Measurements from ENCODE around the gene GRK1. TPM values are rescaled to one million over a fixed set of nuclear protein-coding genes. Genes with fewer than 3 reads are reported as not detected.

GRK1 gene
- total and polyA plus RNA-seq, 2 of the 4 experiments (the other 2 are of a cell fraction) = not detected

DNA sequence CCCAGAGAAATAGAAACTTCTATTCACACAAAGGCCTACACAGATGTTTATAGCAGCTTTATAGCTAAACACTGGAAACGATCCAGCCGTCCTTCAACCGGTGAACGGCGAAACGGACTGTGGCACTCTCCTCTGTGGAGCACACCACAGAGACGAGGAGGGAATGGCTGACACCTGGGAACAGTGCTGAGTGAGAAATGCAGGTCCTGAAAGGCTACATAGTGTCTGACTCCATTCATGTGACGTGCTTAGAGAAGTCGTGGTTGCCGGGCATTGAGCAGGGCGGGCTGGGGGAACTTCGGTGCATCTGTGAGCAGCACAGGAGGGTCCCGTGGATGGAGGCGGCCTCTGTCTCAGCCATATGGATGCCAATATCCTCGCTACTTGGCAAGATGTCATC lies 3.1 kb upstream of the GRK1 start:
- Histone ChIP-seq H3K4me2 (ENCODE audit: low read depth, low read length) (no peak overlapping the region), H4K91ac (ENCODE audit: insufficient read depth, low read depth, low read length) (no peak overlapping the region), H3K18ac (ENCODE audit: low read depth, low read length) (no peak overlapping the region), H3K4ac (ENCODE audit: low read depth, low read length) (no peak overlapping the region), H2BK120ac (ENCODE audit: low read depth, low read length) (no peak overlapping the region), H2AFZ (replicated peaks; ENCODE audit: low read length, poor library complexity) (no peak overlapping the region), H3K9ac (ENCODE audit: low read depth, low read length) (no peak overlapping the region), H3K14ac (replicated peaks; ENCODE audit: low read depth, low read length) (no peak overlapping the region), H2AK5ac (ENCODE audit: low read depth, low read length) (no peak overlapping the region), H3K36me3 (ENCODE audit: control insufficient read depth, insufficient read depth, low read length) (no peaks in the 10 kb centered on the region), H2AK9ac (replicated peaks; ENCODE audit: low read depth, low read length, poor library complexity) (no peak overlapping the region), H4K5ac (ENCODE audit: low read depth, low read length) (no peak overlapping the region), H3K27ac (ENCODE audit: insufficient read depth, low read length) (no peak overlapping the region), H3K9me3 (ENCODE audit: control insufficient read depth, insufficient read depth, low read length) (peaks cover 3% of the 10 kb centered on the region), H4K20me1 (ENCODE audit: insufficient read depth, low read length) (peaks cover 11% of the 10 kb centered on the region; the same call in 1 of the 2 replicates), H3K79me1 (ENCODE audit: low read depth in 1 of 2, low read length in 2 of 2) (no peaks in the 10 kb centered on the region), H3K4me3 (ENCODE audit: insufficient read depth, low read depth, low read length) (no peak overlapping the region), H3K27me3 (ENCODE audit: control insufficient read depth, insufficient read depth, low read length) (peaks cover 13% of the 10 kb centered on the region), H2BK15ac (ENCODE audit: low read depth, low read length) (no peak overlapping the region), H2BK20ac (ENCODE audit: low read depth, low read length) (no peak overlapping the region), H3K4me1 (ENCODE audit: control insufficient read depth, insufficient read depth, low read length) (no peaks in the 10 kb centered on the region), H3K23ac (ENCODE audit: low read depth, low read length) (no peak overlapping the region), H3K9me1 (ENCODE audit: insufficient read depth, low read length) (peaks cover 3% of the 10 kb centered on the region; the same call in 1 of the 2 replicates), H3K56ac (ENCODE audit: extremely low read depth, insufficient read depth, low read length) (no peak overlapping the region), H4K8ac (ENCODE audit: low read depth in 2 of 2, low read length in 2 of 2) (no peak overlapping the region), H2BK5ac (ENCODE audit: low read depth, low read length, poor library complexity, severe bottlenecking) (no peak overlapping the region)
- no TSS peak for BruUV-seq (replicated peaks)
- ChIA-PET POLR2A (ENCODE audit: unreplicated experiment) (no interaction called here), CTCF (no interaction called here)
- ATAC-seq (ENCODE audit: low read depth) (no peak; the same call in 1 of the 2 replicates), DNase-seq (no peak)
- intact Hi-C loops (cut with micrococcal nuclease) = no loop called here
- 53% methylated on average over 12 of the region's 15 CpGs; no CpG with 5 or more reads in 1 of the 2 experiments for WGBS, 2 experiments (ENCODE audit: extremely low coverage in 2 of 2, insufficient read length in 1 of 2)
- in situ Hi-C loops (cut with MboI; ENCODE audit: low sequenced_read_pairs) = no loop called here
- dilution Hi-C loops (cut with HindIII; ENCODE audit: low sequenced_read_pairs, unreplicated experiment) = no loop called here
- TF ChIP-seq RCOR1 (IDR thresholded peaks at IDR 0.05; ENCODE audit: insufficient replicate concordance, low read length) = no peak
- TF ChIP-seq SMC3 (IDR thresholded peaks at IDR 0.05; ENCODE audit: low read depth, low read length) = no peak
- no peak for TF ChIP-seq FOS (IDR thresholded peaks at IDR 0.05; ENCODE audit: low read depth, low read length)
- TF ChIP-seq USF2 (IDR thresholded peaks at IDR 0.05; ENCODE audit: low read depth, low read length) = no peak
- TF ChIP-seq CHD1 (IDR thresholded peaks at IDR 0.05; ENCODE audit: low read depth, low read length) = no peak
- TF ChIP-seq MAZ (IDR thresholded peaks at IDR 0.05; ENCODE audit: borderline replicate concordance, low read depth, low read length) = no peak
- no peak for TF ChIP-seq BHLHE40 (IDR thresholded peaks at IDR 0.05; ENCODE audit: low read depth, low read length)
- TF ChIP-seq, protein P1, sequence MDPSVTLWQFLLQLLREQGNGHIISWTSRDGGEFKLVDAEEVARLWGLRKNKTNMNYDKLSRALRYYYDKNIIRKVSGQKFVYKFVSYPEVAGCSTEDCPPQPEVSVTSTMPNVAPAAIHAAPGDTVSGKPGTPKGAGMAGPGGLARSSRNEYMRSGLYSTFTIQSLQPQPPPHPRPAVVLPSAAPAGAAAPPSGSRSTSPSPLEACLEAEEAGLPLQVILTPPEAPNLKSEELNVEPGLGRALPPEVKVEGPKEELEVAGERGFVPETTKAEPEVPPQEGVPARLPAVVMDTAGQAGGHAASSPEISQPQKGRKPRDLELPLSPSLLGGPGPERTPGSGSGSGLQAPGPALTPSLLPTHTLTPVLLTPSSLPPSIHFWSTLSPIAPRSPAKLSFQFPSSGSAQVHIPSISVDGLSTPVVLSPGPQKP (IDR thresholded peaks at IDR 0.05; ENCODE audit: borderline replicate concordance, low read depth, low read length) = no peak
- no peak for TF ChIP-seq RAD21 (IDR thresholded peaks at IDR 0.05; ENCODE audit: low read length)
- TF ChIP-seq, protein P2, sequence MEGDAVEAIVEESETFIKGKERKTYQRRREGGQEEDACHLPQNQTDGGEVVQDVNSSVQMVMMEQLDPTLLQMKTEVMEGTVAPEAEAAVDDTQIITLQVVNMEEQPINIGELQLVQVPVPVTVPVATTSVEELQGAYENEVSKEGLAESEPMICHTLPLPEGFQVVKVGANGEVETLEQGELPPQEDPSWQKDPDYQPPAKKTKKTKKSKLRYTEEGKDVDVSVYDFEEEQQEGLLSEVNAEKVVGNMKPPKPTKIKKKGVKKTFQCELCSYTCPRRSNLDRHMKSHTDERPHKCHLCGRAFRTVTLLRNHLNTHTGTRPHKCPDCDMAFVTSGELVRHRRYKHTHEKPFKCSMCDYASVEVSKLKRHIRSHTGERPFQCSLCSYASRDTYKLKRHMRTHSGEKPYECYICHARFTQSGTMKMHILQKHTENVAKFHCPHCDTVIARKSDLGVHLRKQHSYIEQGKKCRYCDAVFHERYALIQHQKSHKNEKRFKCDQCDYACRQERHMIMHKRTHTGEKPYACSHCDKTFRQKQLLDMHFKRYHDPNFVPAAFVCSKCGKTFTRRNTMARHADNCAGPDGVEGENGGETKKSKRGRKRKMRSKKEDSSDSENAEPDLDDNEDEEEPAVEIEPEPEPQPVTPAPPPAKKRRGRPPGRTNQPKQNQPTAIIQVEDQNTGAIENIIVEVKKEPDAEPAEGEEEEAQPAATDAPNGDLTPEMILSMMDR (conservative IDR thresholded peaks at IDR 0.05; ENCODE audit: low read depth, low read length) = no peak
- TF ChIP-seq POLR2A (IDR thresholded peaks at IDR 0.05; ENCODE audit: low read depth, low read length) = no peak
- no peak for TF ChIP-seq RFX5 (IDR thresholded peaks at IDR 0.05; ENCODE audit: low read depth, low read length)
- TF ChIP-seq MXI1 (IDR thresholded peaks at IDR 0.05; ENCODE audit: borderline replicate concordance, low read depth, low read length) = no peak

All from IMR-90 (cell line).